ENCODE results near the gene CENPU. TPM values are rescaled to one million over a fixed set of nuclear protein-coding genes. Genes with fewer than 3 reads are reported as not detected.
A peak's percentile ranks its signal among the peaks of the same experiment; 100 is the strongest.

Gene CENPU
- total RNA-seq, 1 experiment from 2014 or later = 47.7 TPM

DNA sequence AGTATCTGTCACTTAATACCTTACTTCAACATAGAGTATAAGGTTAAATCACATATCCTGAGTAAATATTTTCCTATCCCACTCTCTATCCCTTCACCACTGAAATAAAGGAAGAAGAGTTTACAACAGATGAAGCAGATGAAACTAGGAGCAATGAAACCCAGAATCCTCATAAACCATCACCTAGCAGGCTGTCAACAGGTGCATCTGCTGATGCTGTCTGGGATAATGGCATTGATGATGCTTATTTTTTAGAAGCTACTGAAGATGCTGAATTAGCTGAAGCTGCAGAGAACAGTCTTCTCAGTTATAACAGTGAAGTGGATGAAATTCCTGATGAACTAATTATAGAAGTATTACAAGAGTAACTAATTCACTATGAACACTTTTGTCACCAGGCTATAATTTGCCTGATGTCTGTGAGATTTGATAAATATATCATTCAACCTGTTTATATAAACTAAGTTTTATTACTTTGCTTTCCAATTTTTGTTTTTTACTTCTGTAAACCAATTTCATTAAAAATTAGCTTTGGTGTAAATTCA lies 39.4 kb downstream of the CENPU start:
- Histone ChIP-seq H3K79me2 (ENCODE audit: low read depth) (no peaks in the 10 kb centered on the region), H3K9me3 (ENCODE audit: insufficient read depth, low read depth) (no peaks in the 10 kb centered on the region), H3K4me1 (replicated peaks; ENCODE audit: insufficient read depth) (no peaks in the 10 kb centered on the region), H3K4me2 (no peak overlapping the region), H3K4me3 (no peak overlapping the region), H3K36me3 (ENCODE audit: low read depth) (no peaks in the 10 kb centered on the region), H3K27ac (no peak overlapping the region), H4K20me1 (ENCODE audit: insufficient read depth) (no peaks in the 10 kb centered on the region), H3F3A (ENCODE audit: insufficient read depth, low read depth) (no peaks in the 10 kb centered on the region), H2AFZ (no peak overlapping the region), H3K27me3 (ENCODE audit: insufficient read depth, low read depth) (no peaks in the 10 kb centered on the region), H3K9me2 (ENCODE audit: insufficient read depth) (no peaks in the 10 kb centered on the region)
- POLR2A ChIA-PET (ENCODE audit: unreplicated experiment) = no interaction called here
- TF ChIP-seq EZH2 (IDR thresholded peaks at IDR 0.05; ENCODE audit: low read depth) = no peak
- TF ChIP-seq, protein P1, sequence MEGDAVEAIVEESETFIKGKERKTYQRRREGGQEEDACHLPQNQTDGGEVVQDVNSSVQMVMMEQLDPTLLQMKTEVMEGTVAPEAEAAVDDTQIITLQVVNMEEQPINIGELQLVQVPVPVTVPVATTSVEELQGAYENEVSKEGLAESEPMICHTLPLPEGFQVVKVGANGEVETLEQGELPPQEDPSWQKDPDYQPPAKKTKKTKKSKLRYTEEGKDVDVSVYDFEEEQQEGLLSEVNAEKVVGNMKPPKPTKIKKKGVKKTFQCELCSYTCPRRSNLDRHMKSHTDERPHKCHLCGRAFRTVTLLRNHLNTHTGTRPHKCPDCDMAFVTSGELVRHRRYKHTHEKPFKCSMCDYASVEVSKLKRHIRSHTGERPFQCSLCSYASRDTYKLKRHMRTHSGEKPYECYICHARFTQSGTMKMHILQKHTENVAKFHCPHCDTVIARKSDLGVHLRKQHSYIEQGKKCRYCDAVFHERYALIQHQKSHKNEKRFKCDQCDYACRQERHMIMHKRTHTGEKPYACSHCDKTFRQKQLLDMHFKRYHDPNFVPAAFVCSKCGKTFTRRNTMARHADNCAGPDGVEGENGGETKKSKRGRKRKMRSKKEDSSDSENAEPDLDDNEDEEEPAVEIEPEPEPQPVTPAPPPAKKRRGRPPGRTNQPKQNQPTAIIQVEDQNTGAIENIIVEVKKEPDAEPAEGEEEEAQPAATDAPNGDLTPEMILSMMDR (conservative IDR thresholded peaks at IDR 0.05) = no peak
- intact Hi-C loops (cut with micrococcal nuclease; ENCODE audit: unreplicated experiment) = loop anchor here (10.0 kb wide), 1 partner anchor 430 kb away; no protein-coding TSS in a partner anchor
- CTCF ChIA-PET = interaction anchor here (0.6 kb wide), 1 partner anchor 401 kb away, joined by 4 read pairs; no protein-coding TSS in a partner anchor
- BruUV-seq (replicated peaks) = no TSS peak
- no peak for DNase-seq

DNA sequence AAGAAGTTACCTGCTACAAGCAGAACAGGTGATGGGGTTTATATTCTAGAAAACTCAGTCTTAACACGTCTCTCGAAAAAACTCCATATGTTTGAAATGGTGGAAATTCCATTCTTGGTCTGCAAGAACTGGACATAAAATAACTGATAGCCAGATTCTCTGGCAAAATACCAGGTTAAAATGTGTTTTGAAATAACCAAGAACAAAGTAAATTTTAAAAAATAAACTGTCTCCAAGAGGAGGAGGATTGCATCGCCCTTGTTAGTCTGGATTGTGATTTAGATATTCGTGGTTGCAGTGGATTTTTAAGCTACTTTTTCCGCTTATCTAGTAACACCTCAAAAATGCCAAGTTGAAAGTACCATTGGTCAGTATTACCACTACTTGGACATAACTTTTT lies 40.8 kb downstream of the CENPU start:
- Histone ChIP-seq H3K4me2 (no peak overlapping the region), H3K79me2 (ENCODE audit: low read depth) (no peaks in the 10 kb centered on the region), H3K9me3 (ENCODE audit: insufficient read depth, low read depth) (no peaks in the 10 kb centered on the region), H3K27ac (no peak overlapping the region), H3K9me2 (ENCODE audit: insufficient read depth) (no peaks in the 10 kb centered on the region), H2AFZ (no peak overlapping the region), H3F3A (ENCODE audit: insufficient read depth, low read depth) (peaks cover 10% of the 10 kb centered on the region), H3K36me3 (ENCODE audit: low read depth) (no peaks in the 10 kb centered on the region), H3K4me1 (replicated peaks; ENCODE audit: insufficient read depth) (peaks cover 9% of the 10 kb centered on the region), H3K27me3 (ENCODE audit: insufficient read depth, low read depth) (no peaks in the 10 kb centered on the region), H4K20me1 (ENCODE audit: insufficient read depth) (no peaks in the 10 kb centered on the region), H3K4me3 (no peak overlapping the region)
- DNase-seq = no peak
- TF ChIP-seq, protein P1 (conservative IDR thresholded peaks at IDR 0.05) = no peak
- no peak for TF ChIP-seq EZH2 (IDR thresholded peaks at IDR 0.05; ENCODE audit: low read depth)
- no TSS peak for BruUV-seq (replicated peaks)
- ChIA-PET CTCF (no interaction called here), POLR2A (ENCODE audit: unreplicated experiment) (no interaction called here)
- intact Hi-C loops (cut with micrococcal nuclease; ENCODE audit: unreplicated experiment) = loop anchor here (10.0 kb wide), 1 partner anchor 428 kb away; no protein-coding TSS in a partner anchor

DNA sequence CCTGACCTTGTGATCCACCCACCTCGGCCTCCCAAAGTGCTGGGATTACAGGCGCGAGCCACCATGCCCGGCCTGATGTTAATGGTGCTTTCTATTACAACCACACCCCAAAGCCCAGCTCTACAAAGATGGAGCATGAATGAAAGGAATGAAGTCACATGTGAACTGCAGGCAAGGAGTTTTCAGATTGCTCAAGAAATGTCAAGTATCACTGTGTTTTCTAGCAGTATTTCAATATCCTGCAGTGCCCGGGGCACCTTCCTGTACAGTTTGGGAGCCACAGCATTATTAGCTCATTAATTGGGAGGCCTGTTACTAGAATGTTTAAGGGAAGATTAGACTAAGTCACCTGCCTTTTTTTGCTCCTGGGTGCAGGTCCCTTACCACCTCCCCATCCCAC lies 44.2 kb downstream of the CENPU start:
- BruUV-seq (replicated peaks) = no TSS peak

More for the DNA sequence above, 44.2 kb downstream of the CENPU start:
- POLR2A ChIA-PET (ENCODE audit: unreplicated experiment) = no interaction called here
- Histone ChIP-seq H3K36me3 (ENCODE audit: low read depth) (no peaks in the 10 kb centered on the region), H3K4me1 (replicated peaks; ENCODE audit: insufficient read depth) (peaks cover 17% of the 10 kb centered on the region), H2AFZ (no peak overlapping the region), H3K79me2 (ENCODE audit: low read depth) (no peaks in the 10 kb centered on the region), H3K9me2 (ENCODE audit: insufficient read depth) (no peaks in the 10 kb centered on the region), H3K4me2 (no peak overlapping the region), H3K4me3 (no peak overlapping the region), H4K20me1 (ENCODE audit: insufficient read depth) (no peaks in the 10 kb centered on the region), H3K9me3 (ENCODE audit: insufficient read depth, low read depth) (no peaks in the 10 kb centered on the region), H3K27me3 (ENCODE audit: insufficient read depth, low read depth) (no peaks in the 10 kb centered on the region), H3K27ac (0 out of 2 replicates have a peak overlapping the region, but pooled peaks have one; percentile 19), H3F3A (ENCODE audit: insufficient read depth, low read depth) (peaks cover 19% of the 10 kb centered on the region)
- CTCF ChIA-PET = no interaction called here
- intact Hi-C loops (cut with micrococcal nuclease; ENCODE audit: unreplicated experiment) = loop anchor here (2.0 to 10.0 kb wide), 4 partner anchors 43 to 425 kb away; no protein-coding TSS in a partner anchor
- no peak for DNase-seq
- TF ChIP-seq, protein P1 (conservative IDR thresholded peaks at IDR 0.05) = no peak
- no peak for TF ChIP-seq EZH2 (IDR thresholded peaks at IDR 0.05; ENCODE audit: low read depth)
